ENCODE data around the gene MAP3K20. TPM values are rescaled to one million over a fixed set of nuclear protein-coding genes. Genes with fewer than 3 reads are reported as not detected.

MAP3K20 gene
- total and polyA plus RNA-seq, 2 donors, result 11.2 to 15.1 TPM

GRCh38 chr2:173141666-173142065 lies 66.0 kb downstream of the MAP3K20 start:
- Histone ChIP-seq H3K27me3 (ENCODE audit: control insufficient read depth in 2 of 2, insufficient read depth in 1 of 2, low read length in 1 of 2) (no peaks in the 10 kb centered on the region), H3K9me3 (ENCODE audit: control insufficient read depth in 2 of 2, insufficient read depth in 1 of 2, low read length in 1 of 2) (peaks cover 0 to 7% of the 10 kb centered on the region in 2 donors), H3K4me1 (ENCODE audit: control insufficient read depth in 2 of 2, insufficient read depth in 2 of 2, low read length in 2 of 2) (peaks cover 0 to 4% of the 10 kb centered on the region in 2 donors), H3K27ac (ENCODE audit: low read depth in 1 of 2, low read length in 1 of 2) (no peak overlapping the region), H3K4me3 (ENCODE audit: low read length in 2 of 2) (no peak overlapping the region), H3K36me3 (ENCODE audit: control insufficient read depth in 2 of 2, insufficient read depth in 2 of 2, low read length in 1 of 2) (no peaks in the 10 kb centered on the region)
- DNase-seq (ENCODE audit: low read depth in 6 of 9, low spot score in 9 of 9), result no peak

GRCh38 chr2:173145454-173145853 lies 69.8 kb downstream of the MAP3K20 start:
- Histone ChIP-seq H3K4me1 (ENCODE audit: control insufficient read depth in 2 of 2, insufficient read depth in 2 of 2, low read length in 2 of 2) (no peaks in the 10 kb centered on the region), H3K9me3 (ENCODE audit: control insufficient read depth in 2 of 2, insufficient read depth in 1 of 2, low read length in 1 of 2) (peaks cover 0 to 7% of the 10 kb centered on the region in 2 donors), H3K27ac (ENCODE audit: low read depth in 1 of 2, low read length in 1 of 2) (no peak overlapping the region), H3K27me3 (ENCODE audit: control insufficient read depth in 2 of 2, insufficient read depth in 1 of 2, low read length in 1 of 2) (no peaks in the 10 kb centered on the region), H3K4me3 (ENCODE audit: low read length in 2 of 2) (no peak overlapping the region), H3K36me3 (ENCODE audit: control insufficient read depth in 2 of 2, insufficient read depth in 2 of 2, low read length in 1 of 2) (no peaks in the 10 kb centered on the region)
- DNase-seq (ENCODE audit: low read depth in 6 of 9, low spot score in 9 of 9), result no peak

GRCh38 chr2:173146590-173146989 lies 70.9 kb downstream of the MAP3K20 start:
- Histone ChIP-seq H3K9me3 (ENCODE audit: control insufficient read depth in 2 of 2, insufficient read depth in 1 of 2, low read length in 1 of 2) (peaks cover 0 to 7% of the 10 kb centered on the region in 2 donors), H3K4me3 (ENCODE audit: low read length in 2 of 2) (no peak overlapping the region), H3K36me3 (ENCODE audit: control insufficient read depth in 2 of 2, insufficient read depth in 2 of 2, low read length in 1 of 2) (no peaks in the 10 kb centered on the region), H3K27me3 (ENCODE audit: control insufficient read depth in 2 of 2, insufficient read depth in 1 of 2, low read length in 1 of 2) (no peaks in the 10 kb centered on the region), H3K4me1 (ENCODE audit: control insufficient read depth in 2 of 2, insufficient read depth in 2 of 2, low read length in 2 of 2) (no peaks in the 10 kb centered on the region), H3K27ac (ENCODE audit: low read depth in 1 of 2, low read length in 1 of 2) (no peak overlapping the region)
- 96% methylated on average over 3 of the region's 3 CpGs for WGBS
- DNase-seq (ENCODE audit: low read depth in 6 of 9, low spot score in 9 of 9), result no peak

GRCh38 chr2:173148520-173148919 lies 72.9 kb downstream of the MAP3K20 start:
- H3K9me3 ChIP-seq (ENCODE audit: control insufficient read depth in 2 of 2, insufficient read depth in 1 of 2, low read length in 1 of 2), result no peaks in the 10 kb centered on the region
- no peak overlapping the region for H3K4me3 ChIP-seq (ENCODE audit: low read length in 2 of 2)
- no peaks in the 10 kb centered on the region for H3K27me3 ChIP-seq (ENCODE audit: control insufficient read depth in 2 of 2, insufficient read depth in 1 of 2, low read length in 1 of 2)
- no peak for DNase-seq (ENCODE audit: low read depth in 6 of 9, low spot score in 9 of 9)
- H3K27ac ChIP-seq (ENCODE audit: low read depth in 1 of 2, low read length in 1 of 2), result no peak overlapping the region
- no peaks in the 10 kb centered on the region for H3K4me1 ChIP-seq (ENCODE audit: control insufficient read depth in 2 of 2, insufficient read depth in 2 of 2, low read length in 2 of 2)
- no peaks in the 10 kb centered on the region for H3K36me3 ChIP-seq (ENCODE audit: control insufficient read depth in 2 of 2, insufficient read depth in 2 of 2, low read length in 1 of 2)
- 96% methylated on average over 4 of the region's 4 CpGs for WGBS

DNA sequence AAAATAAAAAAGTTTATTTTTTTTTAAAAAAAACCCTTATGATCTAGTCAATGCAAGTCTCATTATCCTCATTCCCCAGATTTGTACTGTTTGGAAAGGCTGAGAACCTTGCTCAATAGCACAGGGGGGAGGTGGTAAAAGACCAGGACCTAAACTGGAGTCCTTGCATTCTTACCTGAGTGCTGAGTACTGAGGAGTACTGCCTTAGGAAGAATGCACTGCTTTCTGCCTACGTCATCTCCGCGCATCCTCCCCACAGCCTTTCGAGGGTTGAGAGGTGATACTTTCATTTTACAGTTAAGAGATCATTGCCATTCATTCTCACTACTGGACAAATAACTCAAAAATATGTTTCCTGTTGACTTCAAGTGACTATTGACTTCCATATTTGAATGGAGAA lies 73.8 kb downstream of the MAP3K20 start:
- Histone ChIP-seq H3K27ac (ENCODE audit: low read depth in 1 of 2, low read length in 1 of 2) (no peak overlapping the region), H3K4me3 (ENCODE audit: low read length in 2 of 2) (no peak overlapping the region), H3K36me3 (ENCODE audit: control insufficient read depth in 2 of 2, insufficient read depth in 2 of 2, low read length in 1 of 2) (no peaks in the 10 kb centered on the region), H3K4me1 (ENCODE audit: control insufficient read depth in 2 of 2, insufficient read depth in 2 of 2, low read length in 2 of 2) (no peaks in the 10 kb centered on the region), H3K27me3 (ENCODE audit: control insufficient read depth in 2 of 2, insufficient read depth in 1 of 2, low read length in 1 of 2) (no peaks in the 10 kb centered on the region), H3K9me3 (ENCODE audit: control insufficient read depth in 2 of 2, insufficient read depth in 1 of 2, low read length in 1 of 2) (no peaks in the 10 kb centered on the region)
- no peak for DNase-seq (ENCODE audit: low read depth in 6 of 9, low spot score in 9 of 9)
- WGBS, result 96% methylated on average over 4 of the region's 4 CpGs

DNA sequence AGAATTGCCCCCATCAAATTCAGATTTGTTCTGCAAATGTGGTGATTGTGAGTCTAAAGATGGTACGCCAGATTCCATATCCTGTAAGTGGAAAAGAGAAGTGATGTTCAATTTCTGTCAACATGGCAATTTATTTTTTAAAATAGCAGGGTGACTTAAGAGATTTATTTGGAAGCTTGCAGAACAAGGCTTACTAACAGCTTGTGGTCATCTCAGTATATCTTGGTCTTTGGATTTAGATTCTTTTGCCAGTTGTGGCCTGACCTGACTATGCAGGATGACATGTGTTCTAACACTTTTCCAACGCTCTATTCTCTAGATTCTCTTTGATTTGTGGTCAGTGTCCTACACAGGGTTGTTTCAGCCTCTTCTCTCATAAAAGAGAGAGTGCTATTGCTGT lies 74.4 kb downstream of the MAP3K20 start:
- H3K4me3 ChIP-seq (ENCODE audit: low read length in 2 of 2), result no peak overlapping the region
- no peaks in the 10 kb centered on the region for H3K4me1 ChIP-seq (ENCODE audit: control insufficient read depth in 2 of 2, insufficient read depth in 2 of 2, low read length in 2 of 2)
- H3K9me3 ChIP-seq (ENCODE audit: control insufficient read depth in 2 of 2, insufficient read depth in 1 of 2, low read length in 1 of 2), result no peaks in the 10 kb centered on the region
- DNase-seq (ENCODE audit: low read depth in 6 of 9, low spot score in 9 of 9), result no peak
- no peak overlapping the region for H3K27ac ChIP-seq (ENCODE audit: low read depth in 1 of 2, low read length in 1 of 2)
- H3K27me3 ChIP-seq (ENCODE audit: control insufficient read depth in 2 of 2, insufficient read depth in 1 of 2, low read length in 1 of 2), result no peaks in the 10 kb centered on the region
- no peaks in the 10 kb centered on the region for H3K36me3 ChIP-seq (ENCODE audit: control insufficient read depth in 2 of 2, insufficient read depth in 2 of 2, low read length in 1 of 2)
- 95% methylated on average over 2 of the region's 2 CpGs for WGBS

DNA sequence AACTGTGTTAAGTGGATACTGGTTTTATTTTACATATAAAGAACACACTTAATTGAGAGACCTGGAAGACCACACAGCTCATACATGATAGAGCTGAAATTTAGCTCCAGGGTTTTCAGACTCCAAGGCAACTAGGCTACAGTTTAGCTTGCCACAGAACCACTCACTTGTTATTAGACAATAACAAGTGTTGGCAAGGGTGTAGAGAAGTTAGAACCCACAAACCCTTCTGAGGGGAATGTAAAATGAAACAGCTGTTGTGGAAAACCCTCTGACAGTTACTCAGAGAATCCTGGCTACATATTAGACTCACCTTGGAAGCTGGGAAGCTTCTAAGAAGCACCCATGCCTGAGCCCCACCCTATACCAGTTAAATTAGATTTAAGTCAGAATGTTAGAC lies 75.3 kb downstream of the MAP3K20 start:
- Histone ChIP-seq H3K4me3 (ENCODE audit: low read length in 2 of 2) (no peak overlapping the region), H3K4me1 (ENCODE audit: control insufficient read depth in 2 of 2, insufficient read depth in 2 of 2, low read length in 2 of 2) (no peaks in the 10 kb centered on the region), H3K9me3 (ENCODE audit: control insufficient read depth in 2 of 2, insufficient read depth in 1 of 2, low read length in 1 of 2) (no peaks in the 10 kb centered on the region), H3K36me3 (ENCODE audit: control insufficient read depth in 2 of 2, insufficient read depth in 2 of 2, low read length in 1 of 2) (no peaks in the 10 kb centered on the region), H3K27ac (ENCODE audit: low read depth in 1 of 2, low read length in 1 of 2) (no peak overlapping the region), H3K27me3 (ENCODE audit: control insufficient read depth in 2 of 2, insufficient read depth in 1 of 2, low read length in 1 of 2) (no peaks in the 10 kb centered on the region)
- DNase-seq (ENCODE audit: low read depth in 6 of 9, low spot score in 9 of 9), result no peak

GRCh38 chr2:173151671-173152401 lies 76.2 kb downstream of the MAP3K20 start:
- no peak overlapping the region for H3K27ac ChIP-seq (ENCODE audit: low read depth in 1 of 2, low read length in 1 of 2)
- H3K27me3 ChIP-seq (ENCODE audit: control insufficient read depth in 2 of 2, insufficient read depth in 1 of 2, low read length in 1 of 2), result no peaks in the 10 kb centered on the region
- no peaks in the 10 kb centered on the region for H3K4me1 ChIP-seq (ENCODE audit: control insufficient read depth in 2 of 2, insufficient read depth in 2 of 2, low read length in 2 of 2)
- no peak for DNase-seq (ENCODE audit: low read depth in 6 of 9, low spot score in 9 of 9)
- H3K36me3 ChIP-seq (ENCODE audit: control insufficient read depth in 2 of 2, insufficient read depth in 2 of 2, low read length in 1 of 2), result peaks cover 0 to 4% of the 10 kb centered on the region in 2 donors
- WGBS, result 94% methylated on average over 3 of the region's 3 CpGs
- H3K9me3 ChIP-seq (ENCODE audit: control insufficient read depth in 2 of 2, insufficient read depth in 1 of 2, low read length in 1 of 2), result no peaks in the 10 kb centered on the region
- H3K4me3 ChIP-seq (ENCODE audit: low read length in 2 of 2), result no peak overlapping the region

DNA sequence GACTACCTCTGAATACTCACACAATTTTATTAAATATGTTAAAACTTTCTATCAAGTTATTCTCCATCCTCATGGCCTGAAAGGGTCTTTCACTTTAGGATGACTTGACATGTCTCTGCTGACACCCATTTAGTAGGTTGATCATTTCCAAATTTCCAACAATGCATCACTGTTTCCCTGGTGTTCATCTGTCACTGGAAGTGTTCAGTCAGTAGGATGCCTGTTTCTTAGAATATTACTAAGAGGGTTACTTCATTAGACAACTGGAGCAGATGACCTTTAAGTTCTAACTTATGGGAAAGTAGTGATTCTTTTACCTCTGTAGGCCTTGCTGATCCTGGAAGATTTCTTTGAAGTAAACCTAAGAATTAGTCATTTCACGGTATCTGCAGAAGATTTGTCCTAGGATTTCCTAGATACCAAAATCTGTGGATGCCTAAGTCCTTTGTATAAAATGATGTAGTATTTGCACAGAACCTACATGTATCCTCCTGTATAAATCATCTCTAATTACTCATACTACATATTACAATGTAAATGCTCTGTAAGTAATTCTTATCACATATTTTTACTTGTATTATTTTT lies 77.7 kb downstream of the MAP3K20 start:
- H3K4me3 ChIP-seq (ENCODE audit: low read length in 2 of 2), result no peak overlapping the region
- H3K9me3 ChIP-seq (ENCODE audit: control insufficient read depth in 2 of 2, insufficient read depth in 1 of 2, low read length in 1 of 2), result no peaks in the 10 kb centered on the region
- H3K27ac ChIP-seq (ENCODE audit: low read depth in 1 of 2, low read length in 1 of 2), result no peak overlapping the region
- peaks cover 0 to 4% of the 10 kb centered on the region in 2 donors for H3K36me3 ChIP-seq (ENCODE audit: control insufficient read depth in 2 of 2, insufficient read depth in 2 of 2, low read length in 1 of 2)
- no peaks in the 10 kb centered on the region for H3K27me3 ChIP-seq (ENCODE audit: control insufficient read depth in 2 of 2, insufficient read depth in 1 of 2, low read length in 1 of 2)
- H3K4me1 ChIP-seq (ENCODE audit: control insufficient read depth in 2 of 2, insufficient read depth in 2 of 2, low read length in 2 of 2), result no peaks in the 10 kb centered on the region
- no peak for DNase-seq (ENCODE audit: low read depth in 6 of 9, low spot score in 9 of 9)
- 99% methylated on average over 1 of the region's 1 CpG for WGBS

Measured in thymus (tissue), 11 donors.